Adipocyte (in vitro differentiated cells): ENCODE results near the gene DAB2.

Experiments used
- DNase-seq: peaks from one replicate; pipeline ENCODE4 v3.0.0-alpha.2; 2015; ENCODE audit warnings: low read depth
- H3K27me3 ChIP-seq: replicated peaks from 2 replicates; pipeline ENCODE4 v1.7.0; 2013; ENCODE audit warnings: mild to moderate bottlenecking, low read length, moderate library complexity; ENCODE audit not compliant: control insufficient read depth, insufficient read depth
- H3K36me3 ChIP-seq: 2 replicates; pipeline ENCODE4 v1.7.0; 2013; ENCODE audit warnings: low read length, mild to moderate bottlenecking, moderate library complexity; ENCODE audit not compliant: control insufficient read depth, insufficient read depth, severe bottlenecking
- H3K4me1 ChIP-seq: 2 replicates; pipeline ENCODE4 v1.7.0; 2013; ENCODE audit warnings: mild to moderate bottlenecking, low read length, moderate library complexity; ENCODE audit not compliant: control insufficient read depth, insufficient read depth
- H3K4me3 ChIP-seq: 2 replicates; pipeline ENCODE4 v1.7.0; 2013; ENCODE audit warnings: mild to moderate bottlenecking, low read length, moderate library complexity
- H3K9ac ChIP-seq: 2 replicates; pipeline ENCODE4 v1.7.0; 2013; ENCODE audit warnings: mild to moderate bottlenecking, low read length, moderate library complexity
- H3K9me3 ChIP-seq: 2 replicates; pipeline ENCODE4 v1.7.0; 2013; ENCODE audit warnings: mild to moderate bottlenecking, low read length, moderate library complexity; ENCODE audit not compliant: control insufficient read depth

Gene DAB2

GRCh38 chr5:39430461-39430860 lies 5.7 kb upstream of the DAB2 start:
- H3K9ac ChIP-seq = no peak overlapping the region
- DNase-seq = no peak
- H3K36me3 ChIP-seq = no peaks in the 10 kb centered on the region
- H3K4me3 ChIP-seq = no peak overlapping the region
- H3K27me3 ChIP-seq = no peaks in the 10 kb centered on the region
- no peaks in the 10 kb centered on the region for H3K9me3 ChIP-seq
- peaks cover 24% of the 10 kb centered on the region for H3K4me1 ChIP-seq

DNA sequence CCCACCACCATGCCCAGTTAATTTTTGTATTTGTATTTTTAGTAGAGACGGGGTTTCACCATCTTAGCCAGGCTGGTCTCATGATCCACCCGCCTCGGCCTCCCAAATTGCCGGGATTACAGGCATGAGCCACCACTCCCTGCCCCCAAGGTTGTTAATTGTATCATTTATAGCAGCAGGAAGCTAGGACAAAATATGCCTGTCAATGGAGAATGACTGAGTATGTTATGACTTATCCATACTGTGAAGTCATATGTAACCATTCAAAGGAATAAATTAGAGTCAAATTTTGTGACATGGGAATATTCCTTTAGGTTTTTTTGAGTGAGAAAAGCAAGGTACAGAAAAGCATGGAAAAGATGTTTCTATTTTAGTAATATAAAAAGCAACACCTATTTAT lies 3.9 kb upstream of the DAB2 start:
- DNase-seq = no peak
- Histone ChIP-seq H3K9me3 (no peaks in the 10 kb centered on the region), H3K4me1 (peaks cover 25% of the 10 kb centered on the region), H3K9ac (no peak overlapping the region), H3K27me3 (no peaks in the 10 kb centered on the region), H3K36me3 (no peaks in the 10 kb centered on the region), H3K4me3 (no peak overlapping the region)

- H3K4me3 ChIP-seq = peak overlapping the region; percentile 96
- H3K27me3 ChIP-seq = no peaks in the 10 kb centered on the region
- H3K4me1 ChIP-seq = peaks cover 28% of the 10 kb centered on the region
- no peak for DNase-seq
- peak overlapping the region; percentile 98 for H3K9ac ChIP-seq
- no peaks in the 10 kb centered on the region for H3K9me3 ChIP-seq
- H3K36me3 ChIP-seq = no peaks in the 10 kb centered on the region
Observed at GRCh38 chr5:39427633-39428032, 2.9 kb upstream of the DAB2 start.

- Histone ChIP-seq H3K4me3 (peak overlapping the region; percentile 96), H3K9ac (peak overlapping the region; percentile 98)
- DNase-seq = peak; percentile 61
Observed at GRCh38 chr5:39427229-39427628, 2.4 kb upstream of the DAB2 start.

GRCh38 chr5:39426746-39427105 lies 1.9 kb upstream of the DAB2 start:
- Histone ChIP-seq H3K4me3 (peak overlapping the region; percentile 96), H3K27me3 (no peaks in the 10 kb centered on the region)

More at GRCh38 chr5:39427229-39427628, 2.4 kb upstream of the DAB2 start:
- Histone ChIP-seq H3K36me3 (no peaks in the 10 kb centered on the region), H3K27me3 (no peaks in the 10 kb centered on the region), H3K9me3 (no peaks in the 10 kb centered on the region), H3K4me1 (peaks cover 32% of the 10 kb centered on the region)

GRCh38 chr5:39426051-39426745 lies 1.4 kb upstream of the DAB2 start:
- peak overlapping the region; percentile 98 for H3K9ac ChIP-seq
- H3K27me3 ChIP-seq = no peaks in the 10 kb centered on the region
- H3K4me3 ChIP-seq = peak overlapping the region; percentile 96
- no peak for DNase-seq
- H3K9me3 ChIP-seq = no peaks in the 10 kb centered on the region
- H3K36me3 ChIP-seq = peaks cover 3% of the 10 kb centered on the region
- H3K4me1 ChIP-seq = peaks cover 42% of the 10 kb centered on the region

More at GRCh38 chr5:39426746-39427105, 1.9 kb upstream of the DAB2 start:
- Histone ChIP-seq H3K9me3 (no peaks in the 10 kb centered on the region), H3K9ac (peak overlapping the region; percentile 98), H3K4me1 (peaks cover 37% of the 10 kb centered on the region), H3K36me3 (no peaks in the 10 kb centered on the region)
- DNase-seq = no peak

DNA sequence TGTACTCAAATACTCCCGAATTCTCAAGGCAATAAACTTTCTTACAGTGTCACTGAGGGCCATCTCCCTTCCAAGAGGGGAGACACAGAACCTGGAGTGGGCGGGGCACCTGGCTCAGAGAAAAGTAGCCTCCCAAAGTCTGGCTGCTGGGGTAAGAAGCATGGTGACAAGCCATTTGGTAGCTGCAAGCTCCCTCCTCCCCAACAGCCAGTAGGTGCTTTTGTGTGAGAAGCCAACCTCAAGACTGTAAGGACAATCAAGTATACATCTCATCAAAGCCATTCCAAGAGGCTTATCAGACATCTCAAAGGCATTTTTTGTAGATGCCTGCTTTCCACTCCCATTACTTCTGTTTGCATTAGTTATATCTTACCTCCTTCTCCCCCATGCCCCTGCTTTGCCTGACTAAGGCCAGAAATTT lies 1.4 kb downstream of the DAB2 start:
- no peaks in the 10 kb centered on the region for H3K27me3 ChIP-seq
- H3K9ac ChIP-seq = peak overlapping the region; percentile 98
- DNase-seq = peak; percentile 53
- peaks cover 5% of the 10 kb centered on the region for H3K36me3 ChIP-seq
- peak overlapping the region; percentile 96 for H3K4me3 ChIP-seq
- H3K9me3 ChIP-seq = no peaks in the 10 kb centered on the region
- H3K4me1 ChIP-seq = peaks cover 71% of the 10 kb centered on the region

- DNase-seq = no peak
- peaks cover 8% of the 10 kb centered on the region for H3K36me3 ChIP-seq
- H3K4me3 ChIP-seq = peak overlapping the region; percentile 96
- peak overlapping the region; percentile 98 for H3K9ac ChIP-seq
- no peaks in the 10 kb centered on the region for H3K9me3 ChIP-seq
- peaks cover 76% of the 10 kb centered on the region for H3K4me1 ChIP-seq
- no peaks in the 10 kb centered on the region for H3K27me3 ChIP-seq
Observed at GRCh38 chr5:39422728-39423285, 2.0 kb downstream of the DAB2 start.

DNA sequence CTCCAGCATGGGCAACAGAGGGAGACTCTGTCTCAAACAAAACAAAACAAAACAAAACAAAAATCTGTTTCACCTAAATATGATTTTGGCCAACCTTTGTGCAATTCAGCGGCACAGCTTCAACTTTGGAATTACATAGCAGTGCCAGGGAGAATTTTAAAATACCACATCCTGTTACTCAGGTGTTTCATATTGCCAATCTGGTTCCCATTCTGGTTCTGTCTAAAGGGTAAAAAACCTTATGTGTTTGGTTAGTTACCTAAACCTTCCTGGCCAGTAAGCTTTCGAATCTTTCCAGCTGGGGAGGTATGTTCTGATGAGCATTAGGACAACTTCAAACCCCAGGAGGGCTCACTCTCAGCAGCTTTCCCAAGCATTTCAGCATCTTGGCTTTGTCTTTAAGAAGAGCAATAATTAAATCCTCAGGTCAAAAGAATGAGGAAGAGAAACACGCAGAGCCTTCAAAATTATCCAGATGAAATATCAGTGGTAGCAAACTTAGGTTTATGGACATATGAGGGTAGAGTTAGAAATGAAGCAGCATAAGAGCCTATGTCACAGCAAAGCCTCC lies 2.7 kb downstream of the DAB2 start:
- peak overlapping the region; percentile 98 for H3K9ac ChIP-seq
- H3K36me3 ChIP-seq = peaks cover 14% of the 10 kb centered on the region
- no peak for DNase-seq
- peak overlapping the region; percentile 96 for H3K4me3 ChIP-seq
- no peaks in the 10 kb centered on the region for H3K9me3 ChIP-seq
- H3K27me3 ChIP-seq = no peaks in the 10 kb centered on the region
- peaks cover 74% of the 10 kb centered on the region for H3K4me1 ChIP-seq

GRCh38 chr5:39420482-39421145 lies 4.2 kb downstream of the DAB2 start:
- peak; percentile 84 for DNase-seq
- Histone ChIP-seq H3K4me3 (peak overlapping the region; percentile 96), H3K9me3 (no peaks in the 10 kb centered on the region), H3K4me1 (peaks cover 72% of the 10 kb centered on the region), H3K9ac (peak overlapping the region; percentile 98), H3K27me3 (no peaks in the 10 kb centered on the region), H3K36me3 (peaks cover 29% of the 10 kb centered on the region)

GRCh38 chr5:39419796-39420195 lies 5.0 kb downstream of the DAB2 start:
- no peaks in the 10 kb centered on the region for H3K27me3 ChIP-seq
- H3K4me3 ChIP-seq = peak overlapping the region; percentile 96
- DNase-seq = no peak
- peak overlapping the region; percentile 98 for H3K9ac ChIP-seq
- H3K36me3 ChIP-seq = peaks cover 35% of the 10 kb centered on the region
- H3K4me1 ChIP-seq = peaks cover 78% of the 10 kb centered on the region
- H3K9me3 ChIP-seq = no peaks in the 10 kb centered on the region
